GM23248 (cell line): Measurements from ENCODE around the gene C5orf34. TPM values are rescaled to one million over a fixed set of nuclear protein-coding genes. Genes with fewer than 3 reads are reported as not detected.

Source experiments
- DNase-seq: peaks from one replicate; pipeline ENCODE4 v3.0.0-alpha.2; 2015
- H2AFZ ChIP-seq: fragments of 200-600 bp; sonication (generic); 2 replicates; pipeline ENCODE4 v1.6.1; 2016; ENCODE audit warnings: antibody characterized with exemption
- H3F3A ChIP-seq: fragments of 200-600 bp; sonication (generic); 2 replicates; pipeline ENCODE4 v1.6.1; 2016; ENCODE audit warnings: mild to moderate bottlenecking, antibody characterized with exemption, mixed run types; ENCODE audit not compliant: insufficient read depth
- H3K27ac ChIP-seq: fragments of 200-600 bp; sonication (generic); 2 replicates; pipeline ENCODE4 v1.5.1; 2016; ENCODE audit warnings: mild to moderate bottlenecking
- H3K27me3 ChIP-seq: fragments of 200-600 bp; sonication (generic); replicated peaks from 2 replicates; pipeline ENCODE4 v1.6.1; 2016; ENCODE audit warnings: mild to moderate bottlenecking; ENCODE audit not compliant: insufficient read depth
- H3K36me3 ChIP-seq: fragments of 200-600 bp; sonication (generic); 2 replicates; pipeline ENCODE4 v1.6.1; 2016; ENCODE audit warnings: low read depth, mild to moderate bottlenecking
- H3K4me1 ChIP-seq: fragments of 200-600 bp; sonication (generic); 2 replicates; pipeline ENCODE4 v1.6.1; 2016; ENCODE audit warnings: mild to moderate bottlenecking; ENCODE audit not compliant: insufficient read depth
- H3K4me2 ChIP-seq: fragments of 200-600 bp; sonication (generic); one replicate; pipeline ENCODE4 v1.6.1; 2016; ENCODE audit warnings: mild to moderate bottlenecking; ENCODE audit not compliant: unreplicated experiment
- H3K4me3 ChIP-seq: fragments of 200-600 bp; sonication (generic); 2 replicates; pipeline ENCODE4 v1.5.1; 2016; ENCODE audit warnings: mild to moderate bottlenecking
- H3K79me2 ChIP-seq: fragments of 200-600 bp; sonication (generic); 2 replicates; pipeline ENCODE4 v1.6.1; 2016; ENCODE audit warnings: mild to moderate bottlenecking; ENCODE audit not compliant: insufficient read depth
- H3K9ac ChIP-seq: fragments of 200-600 bp; sonication (generic); 2 replicates; pipeline ENCODE4 v1.6.1; 2016; ENCODE audit warnings: mild to moderate bottlenecking
- H3K9me2 ChIP-seq: fragments of 200-600 bp; sonication (generic); 2 replicates; pipeline ENCODE4 v1.6.1; 2016; ENCODE audit warnings: mixed run types, mild to moderate bottlenecking, moderate library complexity; ENCODE audit not compliant: insufficient read depth
- H3K9me3 ChIP-seq: fragments of 200-600 bp; sonication (generic); one replicate; pipeline ENCODE4 v1.6.1; 2017; ENCODE audit warnings: low read depth
- H4K20me1 ChIP-seq: fragments of 200-600 bp; sonication (generic); 2 replicates; pipeline ENCODE4 v1.6.0; 2016; ENCODE audit not compliant: insufficient read depth
- EZH2 ChIP-seq: fragments of 200-600 bp; sonication (generic); IDR thresholded peaks from 2 replicates; pipeline ENCODE4 v1.6.1; 2018; ENCODE audit warnings: antibody characterized with exemption, mild to moderate bottlenecking; ENCODE audit not compliant: insufficient read depth, poor library complexity, severe bottlenecking
- EZH2phosphoT487 ChIP-seq: fragments of 200-600 bp; sonication (generic); IDR thresholded peaks from 2 replicates; pipeline ENCODE4 v1.6.1; 2018; ENCODE audit warnings: antibody characterized with exemption, moderate library complexity, mild to moderate bottlenecking, low read depth; ENCODE audit not compliant: insufficient read depth
- WGBS, 2 experiments: methylation state at CpG; one replicate each; pipeline ENCODE4 v1.1.6; 2015 to 2017; ENCODE audit warnings: low lambda C conversion rate in 2 of 2, low coverage in 1 of 2; ENCODE audit errors: missing lambda C conversion rate in 2 of 2; 5-methylcytosine and 5-hydroxymethylcytosine counted together
- in situ Hi-C: fragments of 300-500 bp; cut with MboI; formaldehyde crosslinking; loops from 2 replicates; pipeline ENCODE4 v1.15.0; 2020
- polyA plus RNA-seq: library from polyadenylated mRNA; unstranded; fragments of >200 nt; fragmentation: Nextera tagmentation; extraction: Ambion mirVana; gene quantifications from 2 replicates; pipeline ENCODE4 v1.2.1, GENCODE V29; 2016
- total RNA-seq: library from RNA; depleted of rRNA; stranded (reverse); fragments of >200 nt; shearing (Covaris generic); gene quantifications from 2 replicates; pipeline ENCODE4 v1.2.3, GENCODE V29; 2014

Gene C5orf34
- total and polyA plus RNA-seq, 2 experiments from 2014 or later = 3.1 to 4.4 TPM

- peaks cover 97% of the 10 kb centered on the region for H3K79me2 ChIP-seq
Observed at GRCh38 chr5:43547532-43547931, 32.6 kb upstream of the C5orf34 start.

GRCh38 chr5:43543434-43543833 is 28.5 kb upstream of the C5orf34 start:
- H3K27ac ChIP-seq = no peak overlapping the region

More at GRCh38 chr5:43547532-43547931, 32.6 kb upstream of the C5orf34 start:
- TF ChIP-seq EZH2 = no peak
- H3K4me1 ChIP-seq = no peaks in the 10 kb centered on the region
- H3K9me3 ChIP-seq = no peaks in the 10 kb centered on the region
- DNase-seq = no peak
- H3K4me3 ChIP-seq = no peak overlapping the region
- no peaks in the 10 kb centered on the region for H3K9me2 ChIP-seq
- no peaks in the 10 kb centered on the region for H4K20me1 ChIP-seq
- H3K27ac ChIP-seq = no peak overlapping the region
- no peak overlapping the region for H3K4me2 ChIP-seq
- no peak overlapping the region for H2AFZ ChIP-seq
- 96 to 98% methylated on average over 2 of the region's 2 CpGs for WGBS, 2 experiments
- H3K36me3 ChIP-seq = peaks cover 66% of the 10 kb centered on the region
- H3K9ac ChIP-seq = no peak overlapping the region
- in situ Hi-C loops = no loop called here
- no peaks in the 10 kb centered on the region for H3F3A ChIP-seq
- H3K27me3 ChIP-seq = no peaks in the 10 kb centered on the region

GRCh38 chr5:43540746-43541145 is 25.8 kb upstream of the C5orf34 start:
- Histone ChIP-seq H3K36me3 (peaks cover 69% of the 10 kb centered on the region), H3K9me3 (no peaks in the 10 kb centered on the region)

More at GRCh38 chr5:43543434-43543833, 28.5 kb upstream of the C5orf34 start:
- in situ Hi-C loops = no loop called here
- Histone ChIP-seq H2AFZ (no peak overlapping the region), H3K4me3 (no peak overlapping the region), H3K4me1 (no peaks in the 10 kb centered on the region), H3K79me2 (peaks cover 81% of the 10 kb centered on the region), H3K4me2 (no peak overlapping the region), H3K9me2 (no peaks in the 10 kb centered on the region), H3K36me3 (peaks cover 66% of the 10 kb centered on the region), H3F3A (no peaks in the 10 kb centered on the region), H3K9me3 (no peaks in the 10 kb centered on the region), H4K20me1 (no peaks in the 10 kb centered on the region), H3K9ac (no peak overlapping the region), H3K27me3 (no peaks in the 10 kb centered on the region)
- DNase-seq = no peak
- TF ChIP-seq EZH2phosphoT487 = no peak

DNA sequence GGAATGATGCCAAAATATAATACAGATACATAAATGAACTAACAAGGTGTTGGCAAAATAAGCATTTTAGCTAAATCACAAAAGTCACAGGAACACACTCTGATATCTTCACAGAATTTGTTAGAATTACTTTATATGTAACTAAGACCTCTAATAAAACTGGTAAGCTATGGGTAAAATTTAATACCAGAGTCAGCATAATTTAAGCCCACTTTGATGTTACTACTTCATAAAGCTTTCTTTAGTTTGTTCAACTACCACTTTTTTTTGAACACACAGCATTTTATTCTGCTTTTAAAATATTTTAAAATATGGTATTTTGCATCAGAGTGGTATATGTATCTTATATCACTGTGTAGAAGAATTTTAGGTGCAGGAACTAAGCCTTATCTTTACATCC is 22.0 kb upstream of the C5orf34 start:
- TF ChIP-seq EZH2phosphoT487 = no peak
- TF ChIP-seq EZH2 = no peak
- peaks cover 76% of the 10 kb centered on the region for H3K36me3 ChIP-seq
- H3K9me2 ChIP-seq = no peaks in the 10 kb centered on the region
- no peaks in the 10 kb centered on the region for H3K27me3 ChIP-seq
- no peaks in the 10 kb centered on the region for H3K9me3 ChIP-seq
- no peaks in the 10 kb centered on the region for H4K20me1 ChIP-seq
- in situ Hi-C loops = no loop called here
- DNase-seq = no peak
- no peak overlapping the region for H3K4me2 ChIP-seq
- no peaks in the 10 kb centered on the region for H3K4me1 ChIP-seq
- H3K4me3 ChIP-seq = no peak overlapping the region
- no peak overlapping the region for H2AFZ ChIP-seq
- peaks cover 34% of the 10 kb centered on the region for H3K79me2 ChIP-seq
- H3K9ac ChIP-seq = no peak overlapping the region
- 0 out of 2 replicates have a peak, but pooled peaks cover 12% of the 10 kb centered on the region for H3F3A ChIP-seq
- no peak overlapping the region for H3K27ac ChIP-seq

More at GRCh38 chr5:43540746-43541145, 25.8 kb upstream of the C5orf34 start:
- no peak overlapping the region for H3K4me3 ChIP-seq
- in situ Hi-C loops = no loop called here
- H3K4me2 ChIP-seq = no peak overlapping the region
- peaks cover 69% of the 10 kb centered on the region for H3K79me2 ChIP-seq
- no peak overlapping the region for H3K9ac ChIP-seq
- no peak for DNase-seq
- WGBS, 2 experiments = 86 to 92% methylated on average over 6 of the region's 6 CpGs
- no peaks in the 10 kb centered on the region for H3K4me1 ChIP-seq
- no peak overlapping the region for H2AFZ ChIP-seq
- TF ChIP-seq EZH2 (no peak), EZH2phosphoT487 (no peak)
- H3K9me2 ChIP-seq = no peaks in the 10 kb centered on the region
- no peaks in the 10 kb centered on the region for H3K27me3 ChIP-seq
- H3F3A ChIP-seq = 0 out of 2 replicates have a peak, but pooled peaks cover 6% of the 10 kb centered on the region
- no peaks in the 10 kb centered on the region for H4K20me1 ChIP-seq
- no peak overlapping the region for H3K27ac ChIP-seq

DNA sequence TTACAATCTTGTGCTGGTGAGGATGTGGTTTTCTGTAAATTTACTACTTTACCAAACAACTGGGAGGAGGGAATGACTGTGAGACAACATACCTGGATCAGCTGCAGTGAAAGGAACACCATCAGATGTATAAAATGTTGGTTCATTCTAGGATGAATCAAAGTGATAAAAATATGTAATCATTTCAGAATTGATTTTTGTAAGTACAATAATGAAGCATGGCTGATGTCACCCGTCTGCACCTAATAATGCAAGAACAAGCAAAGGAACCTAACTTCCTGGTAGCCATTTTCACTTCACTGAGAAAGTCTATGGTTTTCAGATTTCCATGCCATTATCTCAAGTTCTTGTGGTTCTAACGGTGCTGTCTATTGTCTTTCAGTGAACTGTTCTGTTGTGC is 18.7 kb upstream of the C5orf34 start:
- Histone ChIP-seq H3K9me2 (no peaks in the 10 kb centered on the region), H3K9ac (no peak overlapping the region), H3F3A (0 out of 2 replicates have a peak, but pooled peaks cover 12% of the 10 kb centered on the region), H3K4me2 (no peak overlapping the region), H3K27me3 (no peaks in the 10 kb centered on the region), H3K9me3 (no peaks in the 10 kb centered on the region), H3K79me2 (peaks cover 15% of the 10 kb centered on the region; the same call in 1 of the 2 replicates), H3K27ac (no peak overlapping the region), H3K36me3 (peaks cover 88% of the 10 kb centered on the region), H3K4me1 (no peaks in the 10 kb centered on the region), H3K4me3 (no peak overlapping the region), H4K20me1 (no peaks in the 10 kb centered on the region), H2AFZ (no peak overlapping the region)
- no peak for TF ChIP-seq EZH2
- TF ChIP-seq EZH2phosphoT487 = no peak
- no peak for DNase-seq
- WGBS, 2 experiments = 93 to 95% methylated on average over 2 of the region's 2 CpGs
- in situ Hi-C loops = no loop called here
